ENCODE measurements around the gene BMPER. TPM values are rescaled to one million over a fixed set of nuclear protein-coding genes. Genes with fewer than 3 reads are reported as not detected.

The BMPER gene
- total and polyA plus RNA-seq, 10 of the 15 experiments (the other 5 are each of a cell fraction or from before 2014, with no cell fraction given): 0.02 to 0.08 TPM; not detected in 8

GRCh38 chr7:33959676-33960075, 54.3 kb downstream of the BMPER start:
- Histone ChIP-seq H3K79me2 (ENCODE audit: control insufficient read depth, insufficient read depth, low read length) (no peaks in the 10 kb centered on the region), H3K4me2 (ENCODE audit: control insufficient read depth, insufficient read depth) (no peak overlapping the region), H2AFZ (ENCODE audit: control insufficient read depth, low read depth, low read length) (no peak overlapping the region), H3K27ac (ENCODE audit: control insufficient read depth, insufficient read depth) (no peak overlapping the region), H3K4me3 (no peak overlapping the region), H3K36me3 (ENCODE audit: control insufficient read depth in 2 of 2, insufficient read depth in 2 of 2, low read length in 1 of 2) (no peaks in the 10 kb centered on the region), H4K20me1 (ENCODE audit: control insufficient read depth, insufficient read depth) (no peaks in the 10 kb centered on the region), H3K9ac (ENCODE audit: control insufficient read depth, insufficient read depth, low read length) (no peak overlapping the region), H3K9me3 (replicated peaks; ENCODE audit: control insufficient read depth, insufficient read depth, low read length) (no peaks in the 10 kb centered on the region), H3K27me3 (replicated peaks in 1 of 2; ENCODE audit: control insufficient read depth in 2 of 2, insufficient read depth in 2 of 2, low read length in 1 of 2) (no peaks in the 10 kb centered on the region), H3K4me1 (ENCODE audit: control insufficient read depth, insufficient read depth, low read length) (no peaks in the 10 kb centered on the region)
- ChIA-PET POLR2A (no interaction called here), CTCF (no interaction called here), RAD21 (ENCODE audit: unreplicated experiment) (no interaction called here), SMC1A (ENCODE audit: uncharacterized antibody, unreplicated experiment) (no interaction called here)
- in situ Hi-C loops (cut with MboI) (no loop called here), intact Hi-C loops (cut with micrococcal nuclease; ENCODE audit: unreplicated experiment) (no loop called here)
- DNase-seq (ENCODE audit: low read depth, low spot score): no peak
- 82% methylated on average over 1 of the region's 1 CpG for WGBS (ENCODE audit: insufficient coverage, insufficient replicate concordance, low lambda C conversion rate, missing lambda C conversion rate)
- no peak for ATAC-seq
- FAIRE-seq: no peak
- TF ChIP-seq IKZF1 (conservative IDR thresholded peaks at IDR 0.05) (no peak), EED (IDR thresholded peaks at IDR 0.05; ENCODE audit: low read depth) (no peak), CHD2 (IDR thresholded peaks at IDR 0.05; ENCODE audit: borderline replicate concordance, low read depth, low read length) (no peak), ATF2 (IDR thresholded peaks at IDR 0.05; ENCODE audit: low read length) (no peak), EP300 (IDR thresholded peaks at IDR 0.05; ENCODE audit: borderline replicate concordance in 1 of 2, control insufficient read depth in 1 of 2, low read depth in 2 of 2, low read length in 2 of 2) (no peak), RFX5 (IDR thresholded peaks at IDR 0.05; ENCODE audit: low read depth, low read length) (no peak), RELB (IDR thresholded peaks at IDR 0.05; ENCODE audit: low read depth) (no peak), TAF1 (IDR thresholded peaks at IDR 0.05; ENCODE audit: borderline replicate concordance, low read depth, low read length) (no peak), ZBTB11 (CRISPR knock-in tag; IDR thresholded peaks at IDR 0.05) (no peak), SP1 (IDR thresholded peaks at IDR 0.05; ENCODE audit: low read depth, low read length) (no peak), SPI1 (IDR thresholded peaks at IDR 0.05; ENCODE audit: borderline replicate concordance, insufficient read depth, low read depth, low read length) (no peak)
- no TSS peak for BruUV-seq (replicated peaks)
